K562 (cell line): Measurements from ENCODE around the gene BBX. TPM values are rescaled to one million over a fixed set of nuclear protein-coding genes. Genes with fewer than 3 reads are reported as not detected.

Source experiments
- GABPA ChIP-seq: fragments of 200-800 bp; sonication (Bioruptor generic); conservative IDR thresholded peaks from 2 replicates; pipeline ENCODE4 v1.6.1; 2016; ENCODE audit warnings: low read depth, missing genetic modification characterization, missing compliant biosample characterization
- GABPB2 ChIP-seq: fragments of 250-450 bp; sonication (Bioruptor Pico); conservative IDR thresholded peaks from 2 replicates; pipeline ENCODE4 v1.5.1; 2021; ENCODE audit warnings: mild to moderate bottlenecking
- GATAD2A ChIP-seq: fragments of 450-650 bp; IDR thresholded peaks from 2 replicates; pipeline ENCODE4 v1.6.1; 2017
- HNRNPLL ChIP-seq: fragments of 200-400 bp; formaldehyde crosslinking; IDR thresholded peaks from 2 replicates; pipeline ENCODE4 v1.6.1; 2017; ENCODE audit warnings: low read length, low read depth, mild to moderate bottlenecking; ENCODE audit not compliant: poor library complexity, severe bottlenecking
- MIER1 ChIP-seq: fragments of 450-650 bp; IDR thresholded peaks from 2 replicates; pipeline ENCODE4 v1.6.1; 2016; ENCODE audit warnings: antibody characterized with exemption, mild to moderate bottlenecking, low read depth
- MYBL2 ChIP-seq, 2 experiments: fragments of 450-650 bp in 1 of 2; sonication (generic) in 1 of 2; formaldehyde crosslinking in 1 of 2; IDR thresholded peaks; 2 replicates each; pipeline versions ENCODE4 v1.6.1 to v1.8.1; 2017 to 2022; ENCODE audit warnings: borderline replicate concordance in 1 of 2, inconsistent platforms in 1 of 2, low read depth in 1 of 2, mild to moderate bottlenecking in 1 of 2, missing genetic modification reagents in 1 of 2, moderate library complexity in 1 of 2
- POLR3A ChIP-seq: IDR thresholded peaks from 2 replicates; pipeline ENCODE4 v1.6.1; 2011; ENCODE audit warnings: borderline replicate concordance, mild to moderate bottlenecking, moderate library complexity; ENCODE audit not compliant: insufficient read length, insufficient read depth; ENCODE audit errors: extremely low read depth
- ZHX1 ChIP-seq: fragments of 150-350 bp; conservative IDR thresholded peaks from 2 replicates; pipeline ENCODE4 v1.6.1; 2014; ENCODE audit warnings: low read length
- ZNF212 ChIP-seq: fragments of 450-650 bp; formaldehyde crosslinking; IDR thresholded peaks from 2 replicates; pipeline ENCODE4 v1.4.0; 2020; ENCODE audit warnings: mild to moderate bottlenecking
- polyA plus RNA-seq, 8 experiments: library from polyadenylated mRNA; depleted of rRNA in 4 of 8; stranded (reverse) in 5 of 8; unstranded in 3 of 8; fragments of >200 nt; fragmentation: Nextera tagmentation in 2 of 8; fragmentation: Illumina TruSeq in 1 of 8; extraction: Ambion mirVana in 2 of 8; extraction: Trizol in 1 of 8; gene quantifications; 2 replicates each; pipeline versions ENCODE4 v1.2.1 to v1.2.3, GENCODE V29; 2011 to 2014; ENCODE audit warnings: inconsistent platforms in 1 of 8, missing spikeins in 1 of 8
- total RNA-seq, 7 experiments: library from RNA; depleted of rRNA in 6 of 7; stranded (reverse); fragments of >200 nt in 6 of 7; fragmentation: Illumina TruSeq in 2 of 7; extraction: Trizol in 2 of 7; gene quantifications; 2 replicates each; pipeline versions ENCODE4 v1.2.1 to v1.2.3, GENCODE V29; 2011 to 2021; ENCODE audit warnings: low replicate concordance in 1 of 7
- TF ChIP-seq, protein P1 (sequence below): fragments of 450-650 bp; IDR thresholded peaks from 2 replicates; pipeline ENCODE4 v1.6.1; 2017; ENCODE audit warnings: antibody characterized with exemption, mild to moderate bottlenecking

The BBX gene
- total and polyA plus RNA-seq, 9 of the 15 experiments (the other 6 are each of a cell fraction or from before 2014, with no cell fraction given), result 4.9 to 19.5 (median 11.8) TPM

GRCh38 chr3:107619549-107619948 lies 96.8 kb downstream of the BBX start (continued):
- no peak for TF ChIP-seq GABPA (tag)
- TF ChIP-seq ZNF212, result no peak
- no peak for TF ChIP-seq MIER1
- no peak for TF ChIP-seq ZHX1
- no peak for TF ChIP-seq GABPB2 (CRISPR knock-in tag)
- no peak for TF ChIP-seq MYBL2 (IDR thresholded peaks at IDR 0.05; ENCODE audit: low read depth)
- TF ChIP-seq MYBL2 (CRISPR knock-in tag; IDR thresholded peaks at IDR 0.05; ENCODE audit: borderline replicate concordance), result no peak
- no peak for TF ChIP-seq POLR3A
- no peak for TF ChIP-seq GATAD2A
- TF ChIP-seq HNRNPLL, result no peak
- TF ChIP-seq, protein P1, sequence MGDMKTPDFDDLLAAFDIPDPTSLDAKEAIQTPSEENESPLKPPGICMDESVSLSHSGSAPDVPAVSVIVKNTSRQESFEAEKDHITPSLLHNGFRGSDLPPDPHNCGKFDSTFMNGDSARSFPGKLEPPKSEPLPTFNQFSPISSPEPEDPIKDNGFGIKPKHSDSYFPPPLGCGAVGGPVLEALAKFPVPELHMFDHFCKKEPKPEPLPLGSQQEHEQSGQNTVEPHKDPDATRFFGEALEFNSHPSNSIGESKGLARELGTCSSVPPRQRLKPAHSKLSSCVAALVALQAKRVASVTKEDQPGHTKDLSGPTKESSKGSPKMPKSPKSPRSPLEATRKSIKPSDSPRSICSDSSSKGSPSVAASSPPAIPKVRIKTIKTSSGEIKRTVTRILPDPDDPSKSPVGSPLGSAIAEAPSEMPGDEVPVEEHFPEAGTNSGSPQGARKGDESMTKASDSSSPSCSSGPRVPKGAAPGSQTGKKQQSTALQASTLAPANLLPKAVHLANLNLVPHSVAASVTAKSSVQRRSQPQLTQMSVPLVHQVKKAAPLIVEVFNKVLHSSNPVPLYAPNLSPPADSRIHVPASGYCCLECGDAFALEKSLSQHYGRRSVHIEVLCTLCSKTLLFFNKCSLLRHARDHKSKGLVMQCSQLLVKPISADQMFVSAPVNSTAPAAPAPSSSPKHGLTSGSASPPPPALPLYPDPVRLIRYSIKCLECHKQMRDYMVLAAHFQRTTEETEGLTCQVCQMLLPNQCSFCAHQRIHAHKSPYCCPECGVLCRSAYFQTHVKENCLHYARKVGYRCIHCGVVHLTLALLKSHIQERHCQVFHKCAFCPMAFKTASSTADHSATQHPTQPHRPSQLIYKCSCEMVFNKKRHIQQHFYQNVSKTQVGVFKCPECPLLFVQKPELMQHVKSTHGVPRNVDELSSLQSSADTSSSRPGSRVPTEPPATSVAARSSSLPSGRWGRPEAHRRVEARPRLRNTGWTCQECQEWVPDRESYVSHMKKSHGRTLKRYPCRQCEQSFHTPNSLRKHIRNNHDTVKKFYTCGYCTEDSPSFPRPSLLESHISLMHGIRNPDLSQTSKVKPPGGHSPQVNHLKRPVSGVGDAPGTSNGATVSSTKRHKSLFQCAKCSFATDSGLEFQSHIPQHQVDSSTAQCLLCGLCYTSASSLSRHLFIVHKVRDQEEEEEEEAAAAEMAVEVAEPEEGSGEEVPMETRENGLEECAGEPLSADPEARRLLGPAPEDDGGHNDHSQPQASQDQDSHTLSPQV, result no peak
